ENCODE measurements around the gene FAM20C. TPM values are rescaled to one million over a fixed set of nuclear protein-coding genes. Genes with fewer than 3 reads are reported as not detected.

FAM20C gene
- total and polyA plus RNA-seq, 10 of the 15 experiments (the other 5 are each of a cell fraction or from before 2014, with no cell fraction given): 0.44 TPM; not detected in 9

- no peak for FAIRE-seq
- in situ Hi-C loops (cut with MboI): no loop called here
- RAD21 ChIA-PET (ENCODE audit: unreplicated experiment): no interaction called here
- DNase-seq (ENCODE audit: low read depth, low spot score): no peak
- no peak overlapping the region for H3K27ac ChIP-seq (ENCODE audit: control insufficient read depth, insufficient read depth)
- SMC1A ChIA-PET (ENCODE audit: uncharacterized antibody, unreplicated experiment): no interaction called here
- intact Hi-C loops (cut with micrococcal nuclease; ENCODE audit: unreplicated experiment): no loop called here
- H2AFZ ChIP-seq (ENCODE audit: control insufficient read depth, low read depth, low read length): no peak overlapping the region
- H3K4me2 ChIP-seq (ENCODE audit: control insufficient read depth, insufficient read depth): no peak overlapping the region
- TF ChIP-seq IRF3 (IDR thresholded peaks at IDR 0.05) (no peak), ZNF217 (IDR thresholded peaks at IDR 0.05) (no peak), YY1 (IDR thresholded peaks at IDR 0.05; ENCODE audit: low read depth, low read length) (no peak), CBFB (IDR thresholded peaks at IDR 0.05; ENCODE audit: low read depth) (no peak), ZSCAN29 (IDR thresholded peaks at IDR 0.05) (no peak), ZBTB33 (IDR thresholded peaks at IDR 0.05) (no peak), ATF3 (IDR thresholded peaks at IDR 0.05; ENCODE audit: borderline replicate concordance, extremely low read depth, low read depth, low read length) (no peak), USF1 (IDR thresholded peaks at IDR 0.05; ENCODE audit: borderline replicate concordance, extremely low read length, insufficient read depth, low read depth, low read length) (no peak), MAX (IDR thresholded peaks at IDR 0.05; ENCODE audit: low read depth, low read length) (no peak), ZNF384 (IDR thresholded peaks at IDR 0.05; ENCODE audit: borderline replicate concordance, low read depth, low read length) (no peak), BACH1 (IDR thresholded peaks at IDR 0.05; ENCODE audit: borderline replicate concordance) (no peak), PRDM15 (CRISPR knock-in tag; IDR thresholded peaks at IDR 0.05) (no peak), SUPT20H (IDR thresholded peaks at IDR 0.05; ENCODE audit: borderline replicate concordance, control insufficient read depth, low read depth, low read length) (no peak), ATF2 (IDR thresholded peaks at IDR 0.05; ENCODE audit: low read length) (no peak)
- H3K79me2 ChIP-seq (ENCODE audit: control insufficient read depth, insufficient read depth, low read length): no peaks in the 10 kb centered on the region
- H3K9me3 ChIP-seq (replicated peaks; ENCODE audit: control insufficient read depth, insufficient read depth, low read length): no peaks in the 10 kb centered on the region
- BruUV-seq (replicated peaks): no TSS peak
- no peaks in the 10 kb centered on the region for H3K27me3 ChIP-seq (replicated peaks in 1 of 2; ENCODE audit: control insufficient read depth in 2 of 2, insufficient read depth in 2 of 2, low read length in 1 of 2)
- H4K20me1 ChIP-seq (ENCODE audit: control insufficient read depth, insufficient read depth): no peaks in the 10 kb centered on the region
- no peak for ATAC-seq
- CTCF ChIA-PET: no interaction called here
- POLR2A ChIA-PET: no interaction called here
- no peaks in the 10 kb centered on the region for H3K4me1 ChIP-seq (ENCODE audit: control insufficient read depth, insufficient read depth, low read length)
- 40% methylated on average over 18 of the region's 21 CpGs for WGBS (ENCODE audit: insufficient coverage, insufficient replicate concordance, low lambda C conversion rate, missing lambda C conversion rate)
- H3K9ac ChIP-seq (ENCODE audit: control insufficient read depth, insufficient read depth, low read length): no peak overlapping the region
- H3K4me3 ChIP-seq: no peak overlapping the region
- no peaks in the 10 kb centered on the region; a peak in 1 of 4 replicates for H3K36me3 ChIP-seq (ENCODE audit: control insufficient read depth in 2 of 2, insufficient read depth in 2 of 2, low read length in 1 of 2)
Observed at GRCh38 chr7:176786-177459, 15.4 kb upstream of the FAM20C start.
